WERI-Rb-1 (cell line): ENCODE data around the gene RAB40A.

Source experiments
- DNase-seq: peaks from one replicate; pipeline ENCODE4 v3.0.0-alpha.2; 2020
- H3K27ac ChIP-seq: fragments of 250-450 bp; sonication (Bioruptor Pico); 2 replicates; pipeline ENCODE4 v1.5.1; 2020; ENCODE audit warnings: mild to moderate bottlenecking, moderate library complexity
- H3K27me3 ChIP-seq: fragments of 250-450 bp; sonication (Bioruptor Pico); 2 replicates; pipeline ENCODE4 v1.5.1; 2021; ENCODE audit warnings: mild to moderate bottlenecking, low read depth, moderate library complexity; ENCODE audit not compliant: insufficient read depth, severe bottlenecking
- H3K36me3 ChIP-seq: fragments of 250-450 bp; sonication (Bioruptor Pico); 2 replicates; pipeline ENCODE4 v1.5.1; 2020; ENCODE audit warnings: mild to moderate bottlenecking, moderate library complexity
- H3K4me3 ChIP-seq: 2 replicates; pipeline ENCODE4 v1.5.1; 2011; ENCODE audit warnings: low read depth, mild to moderate bottlenecking, control low read depth, low read length
- H3K9me3 ChIP-seq: fragments of 250-450 bp; sonication (Bioruptor Pico); 2 replicates; pipeline ENCODE4 v1.5.1; 2021; ENCODE audit warnings: mild to moderate bottlenecking, moderate library complexity; ENCODE audit not compliant: severe bottlenecking
- CTCF ChIP-seq: IDR thresholded peaks from 2 replicates; pipeline ENCODE4 v1.5.1; 2011; ENCODE audit warnings: low read depth, mild to moderate bottlenecking, control low read depth, inconsistent platforms, low read length

RAB40A gene

GRCh38 chrX:103520386-103520785, 1.1 kb upstream of the RAB40A start:
- no peaks in the 10 kb centered on the region for H3K36me3 ChIP-seq
- H3K27me3 ChIP-seq: peaks cover 13% of the 10 kb centered on the region
- TF ChIP-seq CTCF: no peak
- no peak for DNase-seq
- no peak overlapping the region for H3K27ac ChIP-seq
- H3K4me3 ChIP-seq: no peak overlapping the region
- no peaks in the 10 kb centered on the region for H3K9me3 ChIP-seq

- no peaks in the 10 kb centered on the region for H3K9me3 ChIP-seq
- TF ChIP-seq CTCF: no peak
- no peak for DNase-seq
- H3K4me3 ChIP-seq: no peak overlapping the region
- H3K27me3 ChIP-seq: peaks cover 13% of the 10 kb centered on the region
- H3K27ac ChIP-seq: no peak overlapping the region
- no peaks in the 10 kb centered on the region for H3K36me3 ChIP-seq
Measured at GRCh38 chrX:103518571-103518970, 718 bp downstream of the RAB40A start.

- Histone ChIP-seq H3K27ac (no peak overlapping the region), H3K9me3 (no peaks in the 10 kb centered on the region), H3K36me3 (no peaks in the 10 kb centered on the region), H3K4me3 (no peak overlapping the region), H3K27me3 (peaks cover 13% of the 10 kb centered on the region)
- no peak for TF ChIP-seq CTCF
- no peak for DNase-seq
Measured at GRCh38 chrX:103517246-103517645, 2.0 kb downstream of the RAB40A start.

GRCh38 chrX:103513476-103514108, 5.7 kb downstream of the RAB40A start:
- peaks cover 11% of the 10 kb centered on the region for H3K27me3 ChIP-seq
- no peak overlapping the region for H3K27ac ChIP-seq
- TF ChIP-seq CTCF: no peak
- no peak overlapping the region for H3K4me3 ChIP-seq
- H3K36me3 ChIP-seq: no peaks in the 10 kb centered on the region
- no peak for DNase-seq
- H3K9me3 ChIP-seq: no peaks in the 10 kb centered on the region

- Histone ChIP-seq H3K36me3 (no peaks in the 10 kb centered on the region), H3K27ac (no peak overlapping the region), H3K27me3 (peaks cover 11% of the 10 kb centered on the region), H3K4me3 (no peak overlapping the region), H3K9me3 (no peaks in the 10 kb centered on the region)
- no peak for TF ChIP-seq CTCF
- DNase-seq: no peak
Measured at GRCh38 chrX:103513067-103513466, 6.2 kb downstream of the RAB40A start.

GRCh38 chrX:103510031-103510430, 9.3 kb downstream of the RAB40A start:
- Histone ChIP-seq H3K27me3 (peaks cover 2% of the 10 kb centered on the region), H3K36me3 (no peaks in the 10 kb centered on the region), H3K9me3 (no peaks in the 10 kb centered on the region), H3K4me3 (no peak overlapping the region), H3K27ac (no peak overlapping the region)
- no peak for DNase-seq
- TF ChIP-seq CTCF: no peak
